ENCODE data around the gene MX2.

DNA sequence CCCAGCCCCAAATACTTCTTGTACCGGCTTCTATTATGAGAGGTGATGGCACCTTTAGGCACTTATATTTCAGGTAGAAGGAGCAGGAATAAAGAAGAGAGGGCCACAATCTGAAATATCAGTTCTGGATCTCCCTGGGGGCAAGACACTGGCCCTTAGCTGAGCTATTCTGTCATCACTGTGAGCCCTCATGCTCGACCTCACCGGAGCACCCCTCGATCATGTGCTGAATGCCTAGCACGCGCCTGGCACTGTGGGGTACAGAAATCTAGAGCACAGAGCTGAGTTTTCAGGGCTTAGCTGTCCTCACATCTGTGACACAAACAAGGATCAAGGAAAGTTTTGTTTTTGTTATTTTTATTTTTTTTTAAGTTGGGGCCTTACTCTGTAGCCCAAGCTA lies 56.6 kb downstream of the MX2 start:
- TF ChIP-seq, protein P1, sequence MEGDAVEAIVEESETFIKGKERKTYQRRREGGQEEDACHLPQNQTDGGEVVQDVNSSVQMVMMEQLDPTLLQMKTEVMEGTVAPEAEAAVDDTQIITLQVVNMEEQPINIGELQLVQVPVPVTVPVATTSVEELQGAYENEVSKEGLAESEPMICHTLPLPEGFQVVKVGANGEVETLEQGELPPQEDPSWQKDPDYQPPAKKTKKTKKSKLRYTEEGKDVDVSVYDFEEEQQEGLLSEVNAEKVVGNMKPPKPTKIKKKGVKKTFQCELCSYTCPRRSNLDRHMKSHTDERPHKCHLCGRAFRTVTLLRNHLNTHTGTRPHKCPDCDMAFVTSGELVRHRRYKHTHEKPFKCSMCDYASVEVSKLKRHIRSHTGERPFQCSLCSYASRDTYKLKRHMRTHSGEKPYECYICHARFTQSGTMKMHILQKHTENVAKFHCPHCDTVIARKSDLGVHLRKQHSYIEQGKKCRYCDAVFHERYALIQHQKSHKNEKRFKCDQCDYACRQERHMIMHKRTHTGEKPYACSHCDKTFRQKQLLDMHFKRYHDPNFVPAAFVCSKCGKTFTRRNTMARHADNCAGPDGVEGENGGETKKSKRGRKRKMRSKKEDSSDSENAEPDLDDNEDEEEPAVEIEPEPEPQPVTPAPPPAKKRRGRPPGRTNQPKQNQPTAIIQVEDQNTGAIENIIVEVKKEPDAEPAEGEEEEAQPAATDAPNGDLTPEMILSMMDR (conservative IDR thresholded peaks at IDR 0.05 in 1 of 2, IDR thresholded peaks at IDR 0.05 in 1 of 2; ENCODE audit: extremely low read depth in 1 of 2, insufficient read depth in 1 of 2, low read depth in 1 of 2, low read length in 2 of 2) = no peak
- TF ChIP-seq EZH2 (IDR thresholded peaks at IDR 0.05; ENCODE audit: borderline replicate concordance, low read length) = no peak
